Central memory CD4-positive, alpha-beta T cell (primary cell): Measurements from ENCODE around the gene RFX4.
"Not testable (repeated sequence)": the region's sequence is repeated elsewhere in the genome, so short reads cannot be mapped to it uniquely, and the experiment has no call there.

ENCODE experiments used
- DNase-seq: peaks from one replicate; pipeline ENCODE4 v3.0.0; 2022

Gene RFX4

DNA sequence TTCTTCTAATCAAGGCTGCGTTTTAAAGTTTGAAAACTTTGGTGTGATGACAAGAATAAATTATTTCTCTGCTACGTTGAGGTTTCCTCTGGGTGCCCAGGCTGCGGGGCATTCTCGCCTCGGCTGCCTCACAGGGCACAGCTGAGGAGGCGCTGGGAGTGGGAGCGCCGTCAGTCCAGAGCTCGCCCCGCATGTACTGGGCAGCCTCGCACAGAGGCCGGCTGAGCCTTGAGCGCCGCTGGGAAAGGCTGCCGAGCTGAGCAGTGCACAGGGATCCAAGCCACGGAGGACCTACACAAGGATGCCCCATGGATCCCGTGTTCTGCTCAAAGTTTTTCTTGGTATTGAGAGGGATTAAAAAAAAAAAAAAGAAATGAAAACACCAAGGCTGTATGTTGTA lies 11.6 kb downstream of the RFX4 start:
- no peak for DNase-seq

DNA sequence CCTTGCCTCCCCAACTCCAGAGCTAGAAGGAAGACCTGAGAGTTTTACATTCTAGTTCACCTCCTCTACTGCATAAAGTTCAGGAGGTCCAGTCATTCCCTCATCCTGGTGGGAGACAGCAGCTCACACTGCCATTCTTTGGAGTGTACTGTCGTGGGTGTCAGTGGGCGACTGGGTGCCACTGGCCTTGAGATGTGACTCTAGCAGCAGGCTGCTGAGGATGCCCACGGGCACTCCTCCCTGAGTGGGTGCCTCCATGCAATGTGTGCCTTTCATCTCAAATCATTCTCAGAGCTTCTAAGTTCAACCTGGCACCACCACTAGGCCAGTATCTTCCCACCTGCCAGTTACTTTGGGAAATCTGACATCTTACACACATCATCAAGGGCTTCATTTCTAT lies 12.5 kb downstream of the RFX4 start:
- DNase-seq, result no peak

DNA sequence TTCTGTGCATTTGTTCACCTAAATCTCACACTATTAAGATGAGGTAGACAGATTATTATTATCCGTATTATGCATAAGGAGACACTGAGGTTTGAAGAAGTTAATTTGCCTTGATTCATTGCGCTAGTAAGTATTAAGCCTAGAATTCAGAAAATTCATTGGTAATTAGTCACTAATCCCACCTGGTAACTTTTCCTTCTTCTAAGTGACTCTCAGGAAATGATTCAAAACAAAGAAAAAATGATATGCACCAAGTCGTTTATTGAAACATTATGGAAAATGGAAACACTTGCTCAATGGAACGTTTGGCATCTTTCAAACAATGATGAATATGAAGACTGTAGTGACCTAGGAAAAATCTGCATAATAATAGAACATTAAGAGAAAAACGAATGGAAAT lies 15.2 kb downstream of the RFX4 start:
- DNase-seq, result no peak

DNA sequence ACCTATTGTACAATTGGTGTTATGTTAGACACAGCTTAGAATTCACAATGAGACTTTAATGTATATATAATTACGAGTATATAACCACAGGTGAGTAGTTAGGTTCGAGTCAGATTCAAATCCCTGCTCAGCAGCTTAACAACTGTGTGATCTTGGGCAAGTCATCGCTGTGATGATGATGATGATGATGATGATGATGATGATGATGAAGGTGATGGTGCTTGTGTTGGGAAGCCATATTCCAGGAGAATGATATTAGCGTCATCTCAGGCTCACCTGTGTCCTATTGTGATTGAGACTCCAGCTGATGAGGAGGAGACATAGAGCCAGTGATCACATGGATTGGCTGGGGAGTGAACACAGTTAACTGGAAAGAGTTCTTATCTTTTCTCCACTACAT lies 16.5 kb downstream of the RFX4 start:
- no peak for DNase-seq

DNA sequence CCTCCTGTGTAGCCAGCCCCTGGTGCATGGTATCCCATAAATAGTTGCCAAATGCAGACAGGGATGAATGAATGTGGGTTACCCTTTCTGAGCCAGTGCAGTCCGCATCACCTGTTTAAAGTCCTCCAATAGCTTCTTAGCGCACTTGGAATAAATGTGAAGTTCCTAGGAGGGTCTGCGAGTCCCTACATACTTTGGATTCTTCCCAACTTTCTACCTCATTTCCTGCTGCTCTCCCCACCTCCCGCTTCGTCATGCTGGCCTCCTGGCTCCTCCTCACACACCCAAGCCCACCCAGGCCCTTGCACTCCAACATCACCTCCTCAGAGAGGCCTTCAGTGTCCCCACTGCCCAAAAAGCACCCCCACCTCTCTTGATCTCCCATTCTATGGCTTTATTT lies 17.7 kb downstream of the RFX4 start:
- DNase-seq, result no peak

DNA sequence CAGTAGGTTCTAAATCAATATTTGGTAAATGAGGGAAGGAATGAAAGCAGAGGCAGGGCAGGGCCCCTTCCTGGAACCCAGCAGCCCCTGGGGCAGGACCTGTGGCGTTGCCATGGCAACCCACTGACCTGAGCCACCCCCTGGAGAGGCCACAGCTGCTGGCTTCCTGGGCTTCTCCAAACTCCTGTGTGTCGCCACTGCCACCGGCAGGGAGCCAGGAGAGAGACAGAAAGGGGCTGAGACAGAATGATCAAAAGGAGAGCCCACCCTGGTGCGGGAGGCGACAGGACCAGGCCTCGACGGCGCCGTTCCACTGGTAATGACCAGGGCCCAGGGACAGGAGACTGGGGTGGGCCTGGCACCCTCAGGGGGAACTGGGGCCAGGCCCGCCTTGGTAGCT lies 18.2 kb downstream of the RFX4 start:
- DNase-seq, result no peak

DNA sequence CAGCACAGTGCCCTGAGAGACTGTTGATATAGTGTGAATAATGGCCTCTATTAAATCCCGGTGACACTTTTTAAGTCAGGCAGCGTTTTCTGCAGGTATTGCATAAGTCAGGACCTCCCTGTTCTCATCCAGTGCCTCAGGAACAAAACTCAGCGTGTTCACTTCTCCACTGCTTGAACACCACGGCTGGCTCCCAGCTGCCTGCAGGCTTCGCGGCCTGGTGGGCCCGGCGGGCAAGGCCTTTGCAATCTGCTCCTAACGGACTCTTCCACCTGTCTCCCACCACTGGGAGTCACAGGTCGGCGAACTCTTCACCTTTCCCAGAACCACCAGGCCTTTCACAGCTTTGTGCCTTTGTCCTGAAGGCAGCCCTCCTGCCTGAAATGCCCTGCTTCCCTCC lies 18.7 kb downstream of the RFX4 start:
- DNase-seq, result no peak

DNA sequence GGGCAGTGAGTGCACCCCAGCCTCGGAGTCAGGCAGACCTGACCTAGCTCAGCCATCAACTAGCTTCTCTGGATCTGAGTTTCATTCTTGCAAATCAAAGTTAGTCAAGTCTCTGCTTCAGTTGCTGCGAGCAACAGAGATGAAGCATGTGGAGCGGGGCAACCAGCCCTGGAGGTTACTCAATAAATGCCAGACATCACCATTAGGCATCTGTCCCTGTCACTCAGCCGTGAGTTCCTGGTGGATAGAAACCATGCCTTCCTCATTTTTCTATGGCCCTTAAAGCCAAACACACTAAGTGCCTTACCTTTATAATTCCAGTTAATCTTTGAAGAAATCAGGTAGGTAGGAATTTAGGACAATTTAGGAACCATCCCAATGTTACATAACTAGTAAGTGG lies 19.3 kb downstream of the RFX4 start:
- no peak for DNase-seq

DNA sequence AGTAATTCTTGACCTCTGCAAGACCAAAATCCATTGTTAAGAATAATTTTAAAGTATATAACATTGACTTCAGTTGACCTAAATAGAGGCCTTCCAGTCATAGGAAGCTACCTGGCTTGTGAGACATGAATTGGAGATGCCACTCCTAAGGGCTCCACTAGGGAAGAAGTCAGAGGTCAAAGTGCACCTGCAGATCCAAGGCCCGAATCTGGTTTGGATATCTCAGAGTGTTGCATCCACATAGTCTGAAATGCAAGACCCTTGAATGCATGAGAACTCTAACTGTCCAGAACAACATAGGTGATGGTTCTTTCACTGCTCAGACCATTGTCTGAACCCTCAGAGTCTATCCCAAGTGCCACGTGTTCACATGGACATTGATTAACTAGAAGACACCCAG lies 22.4 kb downstream of the RFX4 start:
- DNase-seq, result no peak

DNA sequence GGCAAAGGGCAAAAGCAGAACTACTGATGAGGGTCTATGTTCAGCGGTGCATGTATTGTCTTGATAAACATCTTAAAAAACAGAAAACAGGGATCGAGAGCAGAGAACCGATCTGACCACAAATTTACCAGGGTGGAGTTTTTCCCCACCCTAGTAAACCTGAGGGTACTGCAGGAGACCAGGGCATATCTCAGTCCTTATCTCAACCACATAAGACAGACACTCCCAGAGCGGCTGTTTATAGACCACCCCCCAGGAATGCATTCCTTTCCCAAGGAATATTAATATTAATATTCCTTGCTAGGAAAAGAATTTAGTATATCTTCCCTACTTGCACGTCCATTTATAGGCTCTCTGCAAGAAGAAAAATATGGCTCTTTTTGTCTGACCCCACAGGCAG lies 37.8 kb downstream of the RFX4 start:
- not testable (repeated sequence) for DNase-seq

DNA sequence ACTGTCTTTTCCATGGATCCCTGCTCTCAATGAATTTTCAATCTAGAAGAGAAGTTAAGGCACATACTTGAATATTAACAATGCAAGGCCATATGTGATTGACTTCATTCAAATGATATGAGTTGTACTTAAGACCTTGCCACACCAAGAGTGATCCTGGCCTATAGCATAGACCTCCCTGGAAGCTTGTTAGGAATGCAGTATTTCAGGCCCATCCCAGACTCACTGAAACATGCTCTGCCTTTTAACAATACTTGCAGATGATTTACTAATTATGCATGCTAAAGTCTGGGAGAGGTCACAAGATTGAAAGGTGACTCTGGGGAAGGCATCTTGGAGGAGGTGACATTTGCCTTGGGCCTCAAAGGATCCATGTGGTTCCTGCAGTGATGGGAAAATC lies 43.2 kb downstream of the RFX4 start:
- DNase-seq, result no peak

DNA sequence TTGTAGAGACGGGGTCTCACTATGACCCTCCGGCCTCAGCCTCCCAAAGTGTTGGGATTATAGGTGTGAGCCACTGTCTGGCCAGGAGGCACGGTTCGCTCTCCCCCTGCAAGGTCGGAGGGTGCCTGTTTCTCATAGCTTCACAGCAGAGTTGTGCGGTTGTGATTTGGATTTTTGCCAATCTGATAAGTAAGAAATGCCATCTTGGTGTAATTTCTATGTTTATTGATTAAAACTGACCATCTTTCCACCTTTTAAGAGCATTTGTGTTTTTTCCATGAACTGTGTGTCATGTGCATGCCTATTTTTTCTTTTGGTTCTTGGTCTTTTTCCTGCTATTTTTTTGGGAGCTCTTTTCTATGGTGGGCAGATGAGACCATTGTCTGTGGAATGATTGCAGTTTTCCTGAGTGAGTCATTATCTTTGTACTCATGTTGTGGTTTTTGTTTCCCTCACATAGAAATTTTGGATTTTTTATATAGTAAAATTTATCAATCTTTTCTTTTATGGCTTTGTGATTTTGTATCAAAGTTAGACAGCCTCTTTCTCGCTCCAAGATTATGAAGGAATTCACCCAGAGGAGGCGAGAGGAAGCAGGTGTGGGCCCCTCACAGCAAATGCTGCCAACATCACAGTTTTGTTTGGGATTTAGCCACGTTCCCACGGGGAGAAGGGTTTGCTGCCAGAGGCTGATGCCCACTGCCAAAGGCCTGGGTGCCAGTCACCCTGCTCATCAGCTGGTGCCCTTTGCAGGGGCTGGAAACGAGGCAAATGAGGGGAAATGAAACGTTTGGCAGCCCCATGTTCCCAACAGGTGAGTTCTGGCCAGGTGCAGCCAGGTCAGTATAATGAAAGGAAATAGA lies 47.2 kb downstream of the RFX4 start:
- DNase-seq, result no peak

DNA sequence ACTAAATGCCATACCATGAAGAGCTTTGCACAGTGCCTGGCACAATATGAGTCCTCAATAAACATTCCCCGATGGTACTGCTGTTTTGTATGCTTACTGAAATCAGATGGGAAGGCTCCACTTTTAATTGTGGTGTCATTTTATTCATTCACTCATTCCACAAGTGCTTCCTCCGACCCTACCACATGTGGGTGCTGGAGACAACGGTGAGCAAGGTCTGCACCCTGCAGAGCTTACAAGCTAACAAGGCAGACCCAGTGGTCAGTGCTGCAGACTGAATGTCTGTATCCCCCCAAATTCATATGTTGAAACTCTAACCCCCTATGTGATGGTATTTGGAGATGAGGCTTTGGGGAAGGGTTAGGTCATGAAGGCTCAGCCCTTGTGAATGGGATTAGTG lies 48.3 kb downstream of the RFX4 start:
- no peak for DNase-seq

DNA sequence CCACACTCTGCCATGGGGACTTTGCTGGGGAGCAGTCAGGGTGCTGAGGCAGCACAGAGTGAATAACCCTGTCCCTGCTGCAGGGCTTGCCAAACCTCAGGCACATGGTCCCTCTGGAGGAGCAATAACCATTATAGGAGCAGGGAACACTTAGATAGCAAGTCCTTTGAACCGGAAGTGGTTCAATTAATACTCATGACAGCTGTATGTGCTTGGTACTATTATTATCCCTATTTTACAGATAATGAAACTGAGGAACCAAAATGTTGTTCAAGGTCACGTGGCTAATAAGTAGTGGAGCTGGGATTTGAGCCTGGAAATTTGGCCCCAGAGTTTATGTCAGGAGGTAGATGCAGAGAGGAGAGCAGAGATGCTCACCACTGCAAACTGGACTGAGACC lies 49.0 kb downstream of the RFX4 start:
- no peak for DNase-seq

DNA sequence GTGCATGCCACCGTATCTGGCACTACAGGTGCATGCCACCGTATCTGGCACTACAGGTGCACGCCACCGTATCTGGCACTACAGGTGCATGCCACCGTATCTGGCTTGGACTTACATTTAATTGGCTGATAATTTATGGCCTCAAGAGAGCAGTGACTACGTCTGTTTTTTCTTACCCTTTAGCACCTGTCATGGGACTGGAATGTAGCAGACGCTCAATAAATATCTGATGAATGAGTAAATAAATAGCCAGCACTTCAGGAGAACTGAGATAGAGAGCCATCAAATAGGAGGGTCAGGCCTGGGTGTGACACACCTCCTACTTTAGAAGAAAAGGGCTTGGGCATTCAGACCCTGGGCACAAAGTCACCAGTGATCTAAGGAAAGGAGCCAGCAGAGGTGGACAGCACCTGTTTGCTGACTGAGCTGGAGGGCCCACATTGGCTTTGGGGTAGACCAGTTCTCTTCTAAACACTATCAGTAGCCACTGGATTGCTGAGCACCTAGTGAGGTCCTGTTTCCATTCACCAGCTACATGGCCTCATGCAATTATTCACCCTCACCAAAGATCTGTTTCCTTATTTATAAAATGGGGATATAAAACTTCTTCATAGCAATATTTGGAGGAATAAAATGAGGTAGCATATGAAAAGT lies 50.1 kb downstream of the RFX4 start:
- DNase-seq, result no peak

DNA sequence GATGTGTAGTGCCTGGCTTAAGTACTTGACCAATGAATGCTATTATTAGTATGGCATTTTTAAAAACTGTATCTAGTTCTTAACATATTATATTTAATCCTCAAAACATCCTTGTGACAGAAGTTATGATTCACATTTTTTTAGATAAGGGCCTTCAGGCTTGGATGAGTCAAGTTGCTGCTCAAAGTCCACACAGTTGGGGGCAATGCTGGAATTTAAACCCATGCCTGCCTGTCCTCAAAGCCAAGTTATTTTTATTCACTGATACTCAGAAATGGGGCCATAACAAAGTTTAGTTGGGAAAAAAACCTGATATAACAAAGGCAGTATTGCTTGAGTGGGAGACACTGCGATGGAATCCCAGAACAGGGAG lies 50.6 kb downstream of the RFX4 start:
- DNase-seq, result no peak

DNA sequence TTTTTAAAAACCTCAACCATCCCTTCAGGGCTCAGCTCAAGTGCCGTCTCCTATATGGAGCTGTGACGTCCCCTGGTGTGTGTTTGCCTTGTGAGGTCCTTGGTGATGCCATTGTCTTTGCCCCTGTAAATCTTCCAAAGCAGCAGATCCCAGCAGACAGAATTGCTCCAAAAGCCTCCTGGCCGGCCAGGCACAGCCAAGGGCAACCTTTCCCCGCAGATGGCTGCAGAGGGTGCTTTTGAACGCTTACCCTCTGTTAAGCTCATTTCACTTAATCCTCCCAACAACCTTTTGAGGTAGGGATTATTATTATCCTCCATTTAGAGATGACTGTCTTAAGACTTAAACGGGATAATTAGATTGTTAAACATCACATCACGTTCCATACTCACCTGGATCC lies 51.4 kb downstream of the RFX4 start:
- DNase-seq, result no peak

DNA sequence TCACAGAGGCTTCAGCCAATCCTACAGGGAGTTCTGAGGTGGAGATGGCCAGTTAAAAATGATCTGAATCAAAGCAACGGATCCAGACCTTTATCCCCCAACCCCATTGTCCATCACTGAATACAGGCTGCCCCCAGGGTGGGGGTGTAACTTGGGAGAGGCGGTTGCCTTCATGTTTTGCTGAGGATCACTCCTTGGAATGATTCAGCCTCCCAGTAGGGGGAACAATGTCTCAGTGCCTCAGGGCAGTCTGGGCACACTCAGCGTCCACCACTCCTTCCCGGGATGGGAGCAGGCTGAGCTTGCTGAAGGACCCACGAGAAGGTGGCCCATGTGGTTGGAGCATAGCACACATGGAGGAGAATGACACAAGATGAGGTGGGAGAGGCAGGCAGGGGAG lies 60.2 kb downstream of the RFX4 start:
- no peak for DNase-seq

DNA sequence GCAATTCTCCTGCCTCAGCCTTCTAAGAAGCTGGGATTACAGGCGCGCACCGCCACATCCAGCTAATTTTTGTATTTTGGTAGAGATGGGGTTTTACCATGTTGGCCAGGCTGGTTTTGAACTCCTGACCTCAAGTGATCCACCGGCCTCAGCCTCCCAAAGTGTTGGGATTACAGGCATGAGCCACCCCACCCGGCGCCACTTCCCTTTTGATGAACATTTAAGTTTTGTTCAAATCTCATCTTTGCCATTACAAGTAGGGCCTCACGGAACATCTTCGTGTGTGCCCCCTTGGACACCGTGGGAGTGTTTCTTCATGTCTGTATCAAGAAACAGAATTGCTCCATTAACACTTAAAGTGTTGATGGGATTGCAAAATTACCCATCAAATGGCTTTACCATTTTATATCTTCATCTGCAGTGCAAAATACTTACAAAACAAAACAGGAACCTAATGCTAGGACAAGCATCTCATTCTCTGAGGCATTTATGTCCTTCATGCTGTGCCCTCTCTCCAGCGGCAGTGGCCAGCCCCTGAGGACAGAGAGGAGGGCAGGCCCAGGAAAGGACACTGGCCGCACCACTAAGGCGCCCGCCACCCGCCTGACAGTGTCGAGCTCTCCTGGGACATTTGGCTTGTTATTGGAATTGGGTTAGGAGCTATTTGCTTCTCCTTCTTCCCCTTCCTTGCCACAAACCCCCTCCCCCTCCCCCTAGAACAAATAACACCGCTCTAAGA lies 61.7 kb downstream of the RFX4 start:
- DNase-seq, result no peak

DNA sequence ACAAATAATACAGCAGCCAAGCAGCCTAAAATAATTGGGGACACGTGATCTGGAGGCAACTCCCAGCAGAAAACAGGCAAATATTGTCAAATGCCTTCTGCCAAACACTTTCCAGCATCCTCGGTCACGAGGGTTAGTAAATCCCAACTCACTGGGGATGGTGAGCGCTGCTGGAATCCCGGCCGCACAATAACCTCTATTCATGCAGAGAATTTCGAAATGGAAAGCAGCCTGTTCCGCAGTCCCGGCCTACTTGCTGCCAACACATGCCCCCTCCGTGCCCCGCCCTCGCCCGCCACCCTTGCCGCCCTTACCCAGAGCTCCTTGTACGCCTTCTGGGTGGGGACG lies 62.2 kb downstream of the RFX4 start:
- no peak for DNase-seq

DNA sequence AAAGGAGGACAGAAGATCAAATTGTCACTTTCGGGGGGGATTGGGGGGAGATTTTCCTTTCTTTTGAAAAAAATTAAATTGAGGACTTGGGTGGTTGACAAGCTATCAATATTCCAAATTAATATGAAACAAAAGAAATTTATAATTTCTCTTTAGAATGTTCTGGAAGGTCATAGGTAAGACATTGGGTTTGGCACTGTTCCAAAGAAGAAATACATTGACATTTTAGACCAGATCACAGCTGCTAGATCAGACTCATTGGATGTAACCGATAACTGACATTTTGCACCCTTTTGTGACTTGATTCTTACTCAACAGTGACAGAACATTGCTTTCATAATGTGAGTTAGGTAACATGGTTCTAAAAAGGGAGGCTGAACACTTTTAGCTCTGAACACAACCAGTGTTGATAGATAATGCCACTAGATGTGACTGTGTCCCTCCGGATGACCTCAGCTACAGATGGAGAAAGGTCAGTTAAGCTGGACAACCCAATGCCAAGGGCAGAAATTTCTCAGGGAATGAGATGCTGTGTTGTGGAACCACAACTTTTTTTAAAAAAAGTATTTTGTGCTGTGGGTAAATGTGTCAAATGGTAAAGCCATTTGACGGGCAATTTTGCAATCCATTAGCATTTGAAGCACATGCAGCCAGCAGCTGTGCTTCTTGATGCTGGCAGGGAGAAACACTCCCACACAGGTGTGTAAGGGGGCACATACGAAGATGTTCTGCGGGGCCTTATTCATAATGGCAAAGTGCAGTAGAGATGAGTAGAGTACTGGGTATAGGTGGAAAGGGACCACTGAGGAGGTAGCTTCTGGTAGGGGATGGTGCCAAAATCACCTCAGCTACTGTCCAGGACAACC lies 62.9 kb downstream of the RFX4 start:
- no peak for DNase-seq

DNA sequence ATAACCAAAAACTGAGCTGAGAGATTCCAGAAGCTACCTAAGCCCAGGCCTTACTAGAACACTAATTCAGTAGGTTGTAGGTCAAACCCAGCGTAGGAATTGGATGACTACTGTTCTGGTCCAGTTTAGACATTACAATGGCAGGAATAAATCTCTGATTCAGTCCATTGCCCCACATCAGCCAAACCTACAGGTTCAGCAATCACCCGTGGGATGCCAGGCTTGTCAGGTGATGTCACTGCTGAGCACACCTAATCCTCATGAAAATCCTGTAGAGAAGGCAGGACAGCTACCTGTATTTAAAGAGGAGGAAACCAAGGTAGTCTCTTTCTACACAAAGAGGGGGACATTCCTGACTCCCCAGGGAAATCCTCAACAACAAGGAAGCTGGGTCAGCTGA lies 63.7 kb downstream of the RFX4 start:
- DNase-seq, result no peak
